ENCODE results near the gene AS3MT.
"Not testable (repeated sequence)": the region's sequence is repeated elsewhere in the genome, so short reads cannot be mapped to it uniquely, and the experiment has no call there.

DNA sequence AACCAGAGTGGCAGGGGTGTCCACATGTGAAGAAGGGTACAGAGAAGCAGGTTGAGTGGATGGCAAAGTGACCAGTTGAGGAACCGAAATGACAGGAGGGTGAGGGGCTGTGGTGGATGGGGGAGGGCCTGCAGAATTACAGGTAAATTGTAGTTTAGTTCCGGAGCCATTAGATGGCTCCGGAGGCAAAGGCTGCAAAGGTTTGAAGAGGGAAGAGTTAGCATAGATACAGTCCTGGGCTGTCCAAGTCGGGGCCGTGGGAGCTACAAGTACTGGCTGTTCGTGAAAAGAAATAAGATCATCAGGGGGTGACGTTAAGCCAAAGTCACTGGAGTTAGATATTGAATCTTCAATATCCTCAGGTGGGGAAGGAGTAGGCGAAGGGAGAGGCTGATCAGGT, 26.1 kb upstream of the AS3MT start:
- TF ChIP-seq POLR2A (IDR thresholded peaks at IDR 0.05), result not testable (repeated sequence)
- TF ChIP-seq, protein P1, sequence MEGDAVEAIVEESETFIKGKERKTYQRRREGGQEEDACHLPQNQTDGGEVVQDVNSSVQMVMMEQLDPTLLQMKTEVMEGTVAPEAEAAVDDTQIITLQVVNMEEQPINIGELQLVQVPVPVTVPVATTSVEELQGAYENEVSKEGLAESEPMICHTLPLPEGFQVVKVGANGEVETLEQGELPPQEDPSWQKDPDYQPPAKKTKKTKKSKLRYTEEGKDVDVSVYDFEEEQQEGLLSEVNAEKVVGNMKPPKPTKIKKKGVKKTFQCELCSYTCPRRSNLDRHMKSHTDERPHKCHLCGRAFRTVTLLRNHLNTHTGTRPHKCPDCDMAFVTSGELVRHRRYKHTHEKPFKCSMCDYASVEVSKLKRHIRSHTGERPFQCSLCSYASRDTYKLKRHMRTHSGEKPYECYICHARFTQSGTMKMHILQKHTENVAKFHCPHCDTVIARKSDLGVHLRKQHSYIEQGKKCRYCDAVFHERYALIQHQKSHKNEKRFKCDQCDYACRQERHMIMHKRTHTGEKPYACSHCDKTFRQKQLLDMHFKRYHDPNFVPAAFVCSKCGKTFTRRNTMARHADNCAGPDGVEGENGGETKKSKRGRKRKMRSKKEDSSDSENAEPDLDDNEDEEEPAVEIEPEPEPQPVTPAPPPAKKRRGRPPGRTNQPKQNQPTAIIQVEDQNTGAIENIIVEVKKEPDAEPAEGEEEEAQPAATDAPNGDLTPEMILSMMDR (IDR thresholded peaks at IDR 0.05), result peak in 2 of 4 donors; percentile 21 to 25

Measured in right lobe of liver (tissue), 4 donors.